ENCODE results near the gene SLC43A1.

Gene SLC43A1

DNA sequence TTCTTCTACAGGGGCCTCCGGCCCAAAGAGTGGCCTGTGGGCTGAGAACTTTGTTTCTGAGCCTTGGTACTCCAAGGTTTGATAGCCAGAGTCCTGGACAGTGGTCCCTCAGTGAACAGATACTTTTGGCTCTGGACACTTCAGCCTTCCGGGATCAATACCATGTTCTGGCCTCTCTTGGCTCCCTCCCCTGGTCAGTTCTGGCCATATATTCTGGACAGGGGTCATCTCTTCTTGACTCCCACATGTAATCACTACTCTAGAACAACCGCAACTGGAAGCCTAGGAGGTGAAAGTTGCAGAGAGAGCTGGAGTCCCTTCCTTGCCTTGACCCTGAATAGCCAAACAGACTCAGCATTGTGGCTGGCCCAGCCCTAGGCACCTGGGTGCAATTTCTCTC, 52.9 kb downstream of the SLC43A1 start (continued):
- TF ChIP-seq, protein P1, sequence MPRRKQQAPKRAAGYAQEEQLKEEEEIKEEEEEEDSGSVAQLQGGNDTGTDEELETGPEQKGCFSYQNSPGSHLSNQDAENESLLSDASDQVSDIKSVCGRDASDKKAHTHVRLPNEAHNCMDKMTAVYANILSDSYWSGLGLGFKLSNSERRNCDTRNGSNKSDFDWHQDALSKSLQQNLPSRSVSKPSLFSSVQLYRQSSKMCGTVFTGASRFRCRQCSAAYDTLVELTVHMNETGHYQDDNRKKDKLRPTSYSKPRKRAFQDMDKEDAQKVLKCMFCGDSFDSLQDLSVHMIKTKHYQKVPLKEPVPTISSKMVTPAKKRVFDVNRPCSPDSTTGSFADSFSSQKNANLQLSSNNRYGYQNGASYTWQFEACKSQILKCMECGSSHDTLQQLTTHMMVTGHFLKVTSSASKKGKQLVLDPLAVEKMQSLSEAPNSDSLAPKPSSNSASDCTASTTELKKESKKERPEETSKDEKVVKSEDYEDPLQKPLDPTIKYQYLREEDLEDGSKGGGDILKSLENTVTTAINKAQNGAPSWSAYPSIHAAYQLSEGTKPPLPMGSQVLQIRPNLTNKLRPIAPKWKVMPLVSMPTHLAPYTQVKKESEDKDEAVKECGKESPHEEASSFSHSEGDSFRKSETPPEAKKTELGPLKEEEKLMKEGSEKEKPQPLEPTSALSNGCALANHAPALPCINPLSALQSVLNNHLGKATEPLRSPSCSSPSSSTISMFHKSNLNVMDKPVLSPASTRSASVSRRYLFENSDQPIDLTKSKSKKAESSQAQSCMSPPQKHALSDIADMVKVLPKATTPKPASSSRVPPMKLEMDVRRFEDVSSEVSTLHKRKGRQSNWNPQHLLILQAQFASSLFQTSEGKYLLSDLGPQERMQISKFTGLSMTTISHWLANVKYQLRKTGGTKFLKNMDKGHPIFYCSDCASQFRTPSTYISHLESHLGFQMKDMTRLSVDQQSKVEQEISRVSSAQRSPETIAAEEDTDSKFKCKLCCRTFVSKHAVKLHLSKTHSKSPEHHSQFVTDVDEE (CRISPR knock-in tag; IDR thresholded peaks at IDR 0.05) = no peak
- TF ChIP-seq ZNF70 (CRISPR knock-in tag; IDR thresholded peaks at IDR 0.05) (no peak), ISL1 (CRISPR knock-in tag; IDR thresholded peaks at IDR 0.05) (no peak), ZNF8 (CRISPR knock-in tag; IDR thresholded peaks at IDR 0.05) (no peak)
- TF ChIP-seq, protein P2, sequence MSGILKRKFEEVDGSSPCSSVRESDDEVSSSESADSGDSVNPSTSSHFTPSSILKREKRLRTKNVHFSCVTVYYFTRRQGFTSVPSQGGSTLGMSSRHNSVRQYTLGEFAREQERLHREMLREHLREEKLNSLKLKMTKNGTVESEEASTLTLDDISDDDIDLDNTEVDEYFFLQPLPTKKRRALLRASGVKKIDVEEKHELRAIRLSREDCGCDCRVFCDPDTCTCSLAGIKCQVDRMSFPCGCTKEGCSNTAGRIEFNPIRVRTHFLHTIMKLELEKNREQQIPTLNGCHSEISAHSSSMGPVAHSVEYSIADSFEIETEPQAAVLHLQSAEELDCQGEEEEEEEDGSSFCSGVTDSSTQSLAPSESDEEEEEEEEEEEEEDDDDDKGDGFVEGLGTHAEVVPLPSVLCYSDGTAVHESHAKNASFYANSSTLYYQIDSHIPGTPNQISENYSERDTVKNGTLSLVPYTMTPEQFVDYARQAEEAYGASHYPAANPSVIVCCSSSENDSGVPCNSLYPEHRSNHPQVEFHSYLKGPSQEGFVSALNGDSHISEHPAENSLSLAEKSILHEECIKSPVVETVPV (CRISPR knock-in tag; IDR thresholded peaks at IDR 0.05) = no peak

DNA sequence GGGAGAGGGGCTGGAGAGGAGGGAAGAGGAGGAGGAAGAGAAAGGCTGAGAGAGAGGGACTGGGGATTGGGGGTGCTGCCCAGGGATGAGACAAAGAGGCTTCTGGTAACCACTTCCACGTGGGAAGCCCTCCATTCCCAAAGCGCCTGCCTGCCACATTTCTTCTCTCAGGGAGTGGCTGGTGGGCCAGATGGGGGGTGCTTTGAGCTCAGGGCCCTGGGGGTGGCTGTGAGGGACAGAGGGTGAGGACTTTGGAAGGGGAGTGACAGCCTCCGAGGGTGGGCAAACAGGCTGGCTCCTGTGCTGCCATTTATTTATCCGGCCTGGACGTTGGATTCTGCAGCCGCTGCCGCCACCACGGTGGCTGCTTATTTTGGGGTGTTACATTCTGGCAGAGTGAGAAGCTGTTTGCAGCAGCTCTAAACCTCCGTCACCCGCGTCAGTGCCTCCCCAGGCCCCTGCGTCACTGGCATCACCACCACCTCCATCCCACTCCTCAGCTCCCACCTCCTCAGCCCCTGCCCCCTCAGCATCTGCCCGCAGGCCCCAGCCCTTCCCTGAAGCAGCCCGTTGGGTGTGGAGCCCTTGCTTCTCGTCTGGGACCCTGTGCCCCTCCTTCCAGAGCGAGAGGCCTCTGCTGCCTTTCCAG, 53.5 kb downstream of the SLC43A1 start:
- no peak for ATAC-seq
- no peak for TF ChIP-seq ARNTL (CRISPR knock-in tag; IDR thresholded peaks at IDR 0.05; ENCODE audit: borderline replicate concordance, low read depth)
- no peak for TF ChIP-seq ISL1 (CRISPR knock-in tag; IDR thresholded peaks at IDR 0.05)
- TF ChIP-seq PPARA (CRISPR knock-in tag; IDR thresholded peaks at IDR 0.05; ENCODE audit: borderline replicate concordance) = no peak
- TF ChIP-seq, protein P3, sequence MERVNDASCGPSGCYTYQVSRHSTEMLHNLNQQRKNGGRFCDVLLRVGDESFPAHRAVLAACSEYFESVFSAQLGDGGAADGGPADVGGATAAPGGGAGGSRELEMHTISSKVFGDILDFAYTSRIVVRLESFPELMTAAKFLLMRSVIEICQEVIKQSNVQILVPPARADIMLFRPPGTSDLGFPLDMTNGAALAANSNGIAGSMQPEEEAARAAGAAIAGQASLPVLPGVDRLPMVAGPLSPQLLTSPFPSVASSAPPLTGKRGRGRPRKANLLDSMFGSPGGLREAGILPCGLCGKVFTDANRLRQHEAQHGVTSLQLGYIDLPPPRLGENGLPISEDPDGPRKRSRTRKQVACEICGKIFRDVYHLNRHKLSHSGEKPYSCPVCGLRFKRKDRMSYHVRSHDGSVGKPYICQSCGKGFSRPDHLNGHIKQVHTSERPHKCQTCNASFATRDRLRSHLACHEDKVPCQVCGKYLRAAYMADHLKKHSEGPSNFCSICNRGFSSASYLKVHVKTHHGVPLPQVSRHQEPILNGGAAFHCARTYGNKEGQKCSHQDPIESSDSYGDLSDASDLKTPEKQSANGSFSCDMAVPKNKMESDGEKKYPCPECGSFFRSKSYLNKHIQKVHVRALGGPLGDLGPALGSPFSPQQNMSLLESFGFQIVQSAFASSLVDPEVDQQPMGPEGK (CRISPR knock-in tag; IDR thresholded peaks at IDR 0.05; ENCODE audit: borderline replicate concordance) = no peak
- TF ChIP-seq, protein P4, sequence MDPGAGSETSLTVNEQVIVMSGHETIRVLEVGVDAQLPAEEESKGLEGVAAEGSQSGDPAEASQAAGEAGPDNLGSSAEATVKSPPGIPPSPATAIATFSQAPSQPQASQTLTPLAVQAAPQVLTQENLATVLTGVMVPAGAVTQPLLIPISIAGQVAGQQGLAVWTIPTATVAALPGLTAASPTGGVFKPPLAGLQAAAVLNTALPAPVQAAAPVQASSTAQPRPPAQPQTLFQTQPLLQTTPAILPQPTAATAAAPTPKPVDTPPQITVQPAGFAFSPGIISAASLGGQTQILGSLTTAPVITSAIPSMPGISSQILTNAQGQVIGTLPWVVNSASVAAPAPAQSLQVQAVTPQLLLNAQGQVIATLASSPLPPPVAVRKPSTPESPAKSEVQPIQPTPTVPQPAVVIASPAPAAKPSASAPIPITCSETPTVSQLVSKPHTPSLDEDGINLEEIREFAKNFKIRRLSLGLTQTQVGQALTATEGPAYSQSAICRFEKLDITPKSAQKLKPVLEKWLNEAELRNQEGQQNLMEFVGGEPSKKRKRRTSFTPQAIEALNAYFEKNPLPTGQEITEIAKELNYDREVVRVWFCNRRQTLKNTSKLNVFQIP (CRISPR knock-in tag; IDR thresholded peaks at IDR 0.05; ENCODE audit: borderline replicate concordance, low read depth) = no peak
- TF ChIP-seq CSDC2 (CRISPR knock-in tag; IDR thresholded peaks at IDR 0.05) = no peak
- no peak for TF ChIP-seq ZC3H10 (CRISPR knock-in tag; IDR thresholded peaks at IDR 0.05)
- TF ChIP-seq, protein P1 (CRISPR knock-in tag; IDR thresholded peaks at IDR 0.05) = no peak
- TF ChIP-seq ZFP3 (CRISPR knock-in tag; IDR thresholded peaks at IDR 0.05) = no peak
- no peak for TF ChIP-seq RARB (CRISPR knock-in tag; IDR thresholded peaks at IDR 0.05)
- TF ChIP-seq ZNF70 (CRISPR knock-in tag; IDR thresholded peaks at IDR 0.05) = no peak
- no peak for TF ChIP-seq TCF4 (CRISPR knock-in tag; IDR thresholded peaks at IDR 0.05; ENCODE audit: borderline replicate concordance)
- TF ChIP-seq ZNF565 (CRISPR knock-in tag; conservative IDR thresholded peaks at IDR 0.05; ENCODE audit: low read depth) = no peak
- TF ChIP-seq SNAI2 (CRISPR knock-in tag; IDR thresholded peaks at IDR 0.05) = no peak
- no peak for TF ChIP-seq ESRRG (CRISPR knock-in tag; IDR thresholded peaks at IDR 0.05)
- no peak for TF ChIP-seq GLIS3 (CRISPR knock-in tag; IDR thresholded peaks at IDR 0.05)
